Measurements from ENCODE around the gene ACSL6. TPM values are rescaled to one million over a fixed set of nuclear protein-coding genes. Genes with fewer than 3 reads are reported as not detected.

ACSL6 gene
- total RNA-seq, 1 donor from 2014 or later, result not detected

- no peak for DNase-seq (ENCODE audit: extremely low spot score, unreplicated experiment)
- Mint-ChIP-seq H3K9me3 (ENCODE audit: unreplicated experiment) (no peaks in the 10 kb centered on the region), H3K4me3 (ENCODE audit: unreplicated experiment) (no peak overlapping the region), H3K4me1 (ENCODE audit: unreplicated experiment) (no peaks in the 10 kb centered on the region), H3K27me3 (ENCODE audit: unreplicated experiment) (peaks cover 24% of the 10 kb centered on the region), H3K36me3 (ENCODE audit: unreplicated experiment) (no peaks in the 10 kb centered on the region), H3K27ac (ENCODE audit: unreplicated experiment) (no peak overlapping the region)
- TF ChIP-seq CTCF (IDR thresholded peaks at IDR 0.05), result no peak
These were observed 44.0 kb upstream of the ACSL6 start for GRCh38 chr5:132055441-132055807.

GRCh38 chr5:132054697-132055440 is 43.4 kb upstream of the ACSL6 start:
- no peaks in the 10 kb centered on the region for H3K9me3 Mint-ChIP-seq (ENCODE audit: unreplicated experiment)
- H3K4me1 Mint-ChIP-seq (ENCODE audit: unreplicated experiment), result no peaks in the 10 kb centered on the region
- no peak overlapping the region for H3K27ac Mint-ChIP-seq (ENCODE audit: unreplicated experiment)
- peak; percentile 78 for DNase-seq (ENCODE audit: extremely low spot score, unreplicated experiment)
- H3K36me3 Mint-ChIP-seq (ENCODE audit: unreplicated experiment), result no peaks in the 10 kb centered on the region
- no peak overlapping the region for H3K4me3 Mint-ChIP-seq (ENCODE audit: unreplicated experiment)
- H3K27me3 Mint-ChIP-seq (ENCODE audit: unreplicated experiment), result peaks cover 25% of the 10 kb centered on the region
- no peak for TF ChIP-seq CTCF (IDR thresholded peaks at IDR 0.05)

GRCh38 chr5:132054031-132054696 is 42.7 kb upstream of the ACSL6 start:
- Mint-ChIP-seq H3K4me1 (ENCODE audit: unreplicated experiment) (no peaks in the 10 kb centered on the region), H3K27me3 (ENCODE audit: unreplicated experiment) (peaks cover 25% of the 10 kb centered on the region), H3K9me3 (ENCODE audit: unreplicated experiment) (no peaks in the 10 kb centered on the region), H3K4me3 (ENCODE audit: unreplicated experiment) (no peak overlapping the region), H3K27ac (ENCODE audit: unreplicated experiment) (no peak overlapping the region), H3K36me3 (ENCODE audit: unreplicated experiment) (no peaks in the 10 kb centered on the region)
- peak; percentile 67 for DNase-seq (ENCODE audit: extremely low spot score, unreplicated experiment)
- TF ChIP-seq CTCF (IDR thresholded peaks at IDR 0.05), result no peak

GRCh38 chr5:132053483-132053882 is 42.0 kb upstream of the ACSL6 start:
- Mint-ChIP-seq H3K36me3 (ENCODE audit: unreplicated experiment) (no peaks in the 10 kb centered on the region), H3K27me3 (ENCODE audit: unreplicated experiment) (peaks cover 25% of the 10 kb centered on the region), H3K4me1 (ENCODE audit: unreplicated experiment) (no peaks in the 10 kb centered on the region), H3K9me3 (ENCODE audit: unreplicated experiment) (no peaks in the 10 kb centered on the region), H3K27ac (ENCODE audit: unreplicated experiment) (no peak overlapping the region), H3K4me3 (ENCODE audit: unreplicated experiment) (no peak overlapping the region)
- no peak for TF ChIP-seq CTCF (IDR thresholded peaks at IDR 0.05)
- DNase-seq (ENCODE audit: extremely low spot score, unreplicated experiment), result peak; percentile 75

GRCh38 chr5:132052520-132052919 is 41.1 kb upstream of the ACSL6 start:
- no peak for TF ChIP-seq CTCF (IDR thresholded peaks at IDR 0.05)
- peaks cover 23% of the 10 kb centered on the region for H3K27me3 Mint-ChIP-seq (ENCODE audit: unreplicated experiment)
- H3K9me3 Mint-ChIP-seq (ENCODE audit: unreplicated experiment), result no peaks in the 10 kb centered on the region
- no peaks in the 10 kb centered on the region for H3K4me1 Mint-ChIP-seq (ENCODE audit: unreplicated experiment)
- DNase-seq (ENCODE audit: extremely low spot score, unreplicated experiment), result peak; percentile 68
- no peak overlapping the region for H3K4me3 Mint-ChIP-seq (ENCODE audit: unreplicated experiment)
- no peaks in the 10 kb centered on the region for H3K36me3 Mint-ChIP-seq (ENCODE audit: unreplicated experiment)
- no peak overlapping the region for H3K27ac Mint-ChIP-seq (ENCODE audit: unreplicated experiment)

Measured in osteocyte (in vitro differentiated cells).